Panc1 (cell line): Measurements from ENCODE around the gene DAZAP1.

ENCODE experiments used
- TCF7L2 ChIP-seq: IDR thresholded peaks from 2 replicates; pipeline ENCODE4 v1.6.1; 2011; ENCODE audit warnings: mild to moderate bottlenecking, low read depth, low read length, inconsistent platforms
- TF ChIP-seq, protein P1 (sequence below), 2 experiments: IDR thresholded peaks; 2 replicates each; pipeline ENCODE4 v1.6.1; 2011 to 2012; ENCODE audit warnings: low read depth in 2 of 2, control low read depth in 1 of 2, low read length in 1 of 2, mild to moderate bottlenecking in 1 of 2, moderate library complexity in 1 of 2; ENCODE audit not compliant: insufficient read depth in 1 of 2

DNA sequence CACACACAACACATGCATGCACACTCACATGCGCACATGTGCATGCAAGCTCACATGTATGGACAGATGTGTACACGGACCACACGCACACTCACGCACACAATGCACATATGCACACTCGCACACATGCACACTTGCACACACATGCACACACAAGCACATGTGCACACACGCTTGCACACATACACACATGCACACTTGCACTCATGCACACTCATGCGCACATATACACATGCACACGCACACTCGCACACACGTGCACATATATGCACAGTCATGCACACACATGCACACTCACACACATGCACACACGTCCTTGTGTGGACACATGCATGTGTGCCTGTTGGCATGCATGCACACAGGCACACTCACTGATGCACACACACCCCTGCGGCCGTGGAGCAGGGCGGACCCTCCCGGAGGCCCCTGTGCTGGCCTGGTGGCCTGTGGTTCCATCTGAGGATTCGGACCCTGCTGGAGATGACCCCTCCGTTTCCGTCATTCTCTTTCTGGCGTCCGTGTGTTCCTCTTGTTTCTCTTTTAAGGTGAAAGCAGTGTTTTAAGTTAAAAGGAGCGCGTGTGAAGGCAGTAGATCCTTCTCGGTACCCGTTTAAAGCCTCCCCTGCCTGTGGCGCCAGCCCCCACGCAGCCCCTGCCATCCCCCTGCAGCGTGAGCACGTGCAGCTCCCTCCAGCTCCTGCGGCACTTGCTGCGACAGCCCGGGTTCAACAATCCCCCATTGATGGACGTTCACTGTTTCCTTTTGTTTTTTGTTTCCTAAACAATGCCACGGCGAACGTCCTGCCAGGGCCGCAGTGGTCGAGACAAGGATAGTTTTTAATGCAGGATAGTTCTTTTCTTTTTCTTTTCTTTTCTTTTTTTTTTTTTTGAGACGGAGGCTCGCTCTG is 18.1 kb upstream of the DAZAP1 start:
- TF ChIP-seq, protein P1, sequence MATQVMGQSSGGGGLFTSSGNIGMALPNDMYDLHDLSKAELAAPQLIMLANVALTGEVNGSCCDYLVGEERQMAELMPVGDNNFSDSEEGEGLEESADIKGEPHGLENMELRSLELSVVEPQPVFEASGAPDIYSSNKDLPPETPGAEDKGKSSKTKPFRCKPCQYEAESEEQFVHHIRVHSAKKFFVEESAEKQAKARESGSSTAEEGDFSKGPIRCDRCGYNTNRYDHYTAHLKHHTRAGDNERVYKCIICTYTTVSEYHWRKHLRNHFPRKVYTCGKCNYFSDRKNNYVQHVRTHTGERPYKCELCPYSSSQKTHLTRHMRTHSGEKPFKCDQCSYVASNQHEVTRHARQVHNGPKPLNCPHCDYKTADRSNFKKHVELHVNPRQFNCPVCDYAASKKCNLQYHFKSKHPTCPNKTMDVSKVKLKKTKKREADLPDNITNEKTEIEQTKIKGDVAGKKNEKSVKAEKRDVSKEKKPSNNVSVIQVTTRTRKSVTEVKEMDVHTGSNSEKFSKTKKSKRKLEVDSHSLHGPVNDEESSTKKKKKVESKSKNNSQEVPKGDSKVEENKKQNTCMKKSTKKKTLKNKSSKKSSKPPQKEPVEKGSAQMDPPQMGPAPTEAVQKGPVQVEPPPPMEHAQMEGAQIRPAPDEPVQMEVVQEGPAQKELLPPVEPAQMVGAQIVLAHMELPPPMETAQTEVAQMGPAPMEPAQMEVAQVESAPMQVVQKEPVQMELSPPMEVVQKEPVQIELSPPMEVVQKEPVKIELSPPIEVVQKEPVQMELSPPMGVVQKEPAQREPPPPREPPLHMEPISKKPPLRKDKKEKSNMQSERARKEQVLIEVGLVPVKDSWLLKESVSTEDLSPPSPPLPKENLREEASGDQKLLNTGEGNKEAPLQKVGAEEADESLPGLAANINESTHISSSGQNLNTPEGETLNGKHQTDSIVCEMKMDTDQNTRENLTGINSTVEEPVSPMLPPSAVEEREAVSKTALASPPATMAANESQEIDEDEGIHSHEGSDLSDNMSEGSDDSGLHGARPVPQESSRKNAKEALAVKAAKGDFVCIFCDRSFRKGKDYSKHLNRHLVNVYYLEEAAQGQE (IDR thresholded peaks at IDR 0.05; ENCODE audit: insufficient read depth in 1 of 2, low read depth in 2 of 2, low read length in 1 of 2) = no peak
- TF ChIP-seq TCF7L2 = no peak
